ENCODE results near the gene WDR75.
A peak's percentile ranks its signal among the peaks of the same experiment; 100 is the strongest.

Gene WDR75

DNA sequence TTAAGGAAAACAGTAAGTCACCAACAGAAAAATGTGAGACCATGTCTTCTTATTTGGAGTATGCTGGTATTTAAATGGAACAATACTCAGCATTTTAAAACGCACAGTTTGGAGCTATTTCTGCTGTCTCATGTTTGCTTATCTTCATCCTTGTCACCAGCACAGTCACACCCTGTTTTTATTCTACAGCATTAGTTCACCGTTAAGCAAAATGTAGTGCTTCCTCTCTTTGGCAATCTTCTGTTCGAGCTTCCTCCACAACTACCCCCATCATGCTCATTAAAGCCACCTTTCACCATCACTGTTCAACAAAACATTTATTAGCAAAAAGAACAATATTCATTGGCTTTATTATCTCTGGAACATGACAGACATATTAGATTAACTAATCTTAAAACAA lies 75.3 kb downstream of the WDR75 start:
- TF ChIP-seq, protein P1, sequence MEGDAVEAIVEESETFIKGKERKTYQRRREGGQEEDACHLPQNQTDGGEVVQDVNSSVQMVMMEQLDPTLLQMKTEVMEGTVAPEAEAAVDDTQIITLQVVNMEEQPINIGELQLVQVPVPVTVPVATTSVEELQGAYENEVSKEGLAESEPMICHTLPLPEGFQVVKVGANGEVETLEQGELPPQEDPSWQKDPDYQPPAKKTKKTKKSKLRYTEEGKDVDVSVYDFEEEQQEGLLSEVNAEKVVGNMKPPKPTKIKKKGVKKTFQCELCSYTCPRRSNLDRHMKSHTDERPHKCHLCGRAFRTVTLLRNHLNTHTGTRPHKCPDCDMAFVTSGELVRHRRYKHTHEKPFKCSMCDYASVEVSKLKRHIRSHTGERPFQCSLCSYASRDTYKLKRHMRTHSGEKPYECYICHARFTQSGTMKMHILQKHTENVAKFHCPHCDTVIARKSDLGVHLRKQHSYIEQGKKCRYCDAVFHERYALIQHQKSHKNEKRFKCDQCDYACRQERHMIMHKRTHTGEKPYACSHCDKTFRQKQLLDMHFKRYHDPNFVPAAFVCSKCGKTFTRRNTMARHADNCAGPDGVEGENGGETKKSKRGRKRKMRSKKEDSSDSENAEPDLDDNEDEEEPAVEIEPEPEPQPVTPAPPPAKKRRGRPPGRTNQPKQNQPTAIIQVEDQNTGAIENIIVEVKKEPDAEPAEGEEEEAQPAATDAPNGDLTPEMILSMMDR (conservative IDR thresholded peaks at IDR 0.05; ENCODE audit: low read length) = no peak
- no peak overlapping the region for H3K4me3 ChIP-seq (ENCODE audit: low read length)
- no peak for DNase-seq (ENCODE audit: low read depth)

DNA sequence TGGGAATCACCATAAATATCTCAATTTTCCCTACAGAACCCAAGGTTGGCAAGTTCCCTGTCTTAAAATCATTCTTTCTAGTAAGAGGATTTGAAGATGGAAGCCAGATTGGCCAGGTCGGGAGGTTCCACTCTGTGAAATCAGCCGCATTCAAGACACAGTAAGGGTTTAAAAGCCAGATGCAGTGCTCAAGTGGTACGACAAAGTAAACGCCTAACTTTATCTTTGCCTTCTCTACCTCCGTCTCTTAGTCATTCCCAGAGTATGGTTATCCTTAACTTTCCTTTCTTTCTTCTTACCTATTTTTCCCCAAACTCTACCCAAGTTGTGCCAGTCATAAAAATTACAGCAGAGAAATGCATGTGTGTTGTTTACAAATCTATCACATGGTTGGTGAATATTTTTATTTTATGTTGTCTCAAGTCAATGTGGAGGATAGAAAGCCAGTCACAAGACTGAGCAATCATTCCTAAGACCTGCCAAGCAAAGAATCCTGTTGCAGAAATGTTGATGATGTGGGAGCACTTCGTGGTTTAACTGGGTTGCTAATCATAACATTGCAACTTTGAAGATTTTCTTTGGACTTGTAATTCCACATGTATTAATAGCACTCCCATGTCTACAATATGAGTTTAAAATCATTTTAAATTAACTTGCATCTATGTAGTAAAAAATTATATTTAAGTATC lies 76.7 kb downstream of the WDR75 start:
- H3K4me3 ChIP-seq (ENCODE audit: low read length) = no peak overlapping the region
- DNase-seq (ENCODE audit: low read depth) = peak; percentile 66
- TF ChIP-seq, protein P1 (conservative IDR thresholded peaks at IDR 0.05; ENCODE audit: low read length) = no peak

DNA sequence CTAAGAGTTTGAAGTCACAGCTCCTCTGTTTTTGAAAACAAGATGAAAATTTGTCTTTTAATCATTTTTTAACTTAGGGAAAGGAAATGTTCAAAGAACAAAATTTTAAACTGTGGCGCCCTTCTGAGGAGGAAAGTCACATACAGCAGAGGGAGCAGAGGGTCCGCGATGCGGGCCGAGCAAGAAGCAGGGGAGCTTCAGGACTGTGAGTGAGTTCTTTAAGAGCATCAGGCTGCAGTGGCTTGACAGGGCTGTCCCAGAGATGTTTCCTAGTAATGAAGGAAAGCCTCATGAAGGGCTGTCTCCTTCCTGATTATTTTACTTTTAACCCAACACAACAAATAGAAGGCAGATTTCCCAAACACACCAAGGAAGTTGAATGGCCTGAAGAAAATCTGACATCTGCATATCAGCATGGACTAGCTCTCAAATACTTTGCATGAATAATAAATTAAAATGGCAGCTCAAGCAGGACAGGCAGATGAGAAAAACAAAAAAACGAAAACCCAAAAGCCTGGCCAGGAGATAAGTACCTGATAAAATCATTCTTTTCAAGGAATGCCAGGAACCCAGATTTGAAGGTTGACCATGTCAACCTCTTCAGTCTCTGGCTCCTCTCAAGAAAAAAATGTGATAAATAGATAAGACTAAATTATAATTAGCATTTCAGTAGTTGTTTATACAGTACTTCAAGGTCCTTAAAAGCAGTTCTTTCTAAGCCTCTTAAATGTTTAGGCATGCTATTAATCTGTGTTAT lies 78.5 kb downstream of the WDR75 start:
- TF ChIP-seq, protein P1 (conservative IDR thresholded peaks at IDR 0.05; ENCODE audit: low read length) = no peak
- no peak overlapping the region for H3K4me3 ChIP-seq (ENCODE audit: low read length)
- DNase-seq (ENCODE audit: low read depth) = no peak

DNA sequence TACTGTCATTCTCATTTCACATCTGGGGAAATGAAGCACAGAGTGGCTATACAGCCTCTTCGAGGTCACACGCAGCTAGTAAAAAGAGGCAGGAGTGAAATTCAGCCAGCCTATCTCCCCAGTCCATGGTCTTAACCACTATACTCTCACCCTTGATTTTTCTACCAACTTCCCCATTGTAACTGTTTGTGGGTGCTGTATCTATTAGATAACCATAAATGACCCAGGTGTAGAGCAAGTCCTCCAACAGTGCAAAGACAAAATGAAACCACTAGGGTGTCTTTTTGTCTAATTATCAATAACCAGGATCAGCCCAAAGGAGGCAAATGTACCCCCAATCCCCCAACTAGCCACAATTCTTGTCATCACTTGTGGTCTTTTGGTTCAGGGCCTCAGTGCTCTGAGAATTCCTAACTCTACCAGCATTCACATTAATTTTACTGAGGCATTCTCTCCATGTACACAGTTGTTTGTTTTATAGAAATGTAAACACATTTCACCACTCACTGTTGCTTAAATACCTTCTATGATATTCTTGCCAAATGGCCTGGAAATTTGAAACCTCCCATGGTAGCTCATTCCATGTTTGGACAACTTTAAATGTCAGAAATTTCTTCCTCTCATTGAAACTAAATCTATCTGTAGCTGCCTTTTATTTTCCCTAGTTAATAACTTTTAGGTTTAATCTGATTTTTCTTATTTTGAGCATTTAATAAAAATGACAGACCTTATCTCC lies 80.6 kb downstream of the WDR75 start:
- TF ChIP-seq, protein P1 (conservative IDR thresholded peaks at IDR 0.05; ENCODE audit: low read length) = no peak
- H3K4me3 ChIP-seq (ENCODE audit: low read length) = no peak overlapping the region
- peak; percentile 14 for DNase-seq (ENCODE audit: low read depth)

DNA sequence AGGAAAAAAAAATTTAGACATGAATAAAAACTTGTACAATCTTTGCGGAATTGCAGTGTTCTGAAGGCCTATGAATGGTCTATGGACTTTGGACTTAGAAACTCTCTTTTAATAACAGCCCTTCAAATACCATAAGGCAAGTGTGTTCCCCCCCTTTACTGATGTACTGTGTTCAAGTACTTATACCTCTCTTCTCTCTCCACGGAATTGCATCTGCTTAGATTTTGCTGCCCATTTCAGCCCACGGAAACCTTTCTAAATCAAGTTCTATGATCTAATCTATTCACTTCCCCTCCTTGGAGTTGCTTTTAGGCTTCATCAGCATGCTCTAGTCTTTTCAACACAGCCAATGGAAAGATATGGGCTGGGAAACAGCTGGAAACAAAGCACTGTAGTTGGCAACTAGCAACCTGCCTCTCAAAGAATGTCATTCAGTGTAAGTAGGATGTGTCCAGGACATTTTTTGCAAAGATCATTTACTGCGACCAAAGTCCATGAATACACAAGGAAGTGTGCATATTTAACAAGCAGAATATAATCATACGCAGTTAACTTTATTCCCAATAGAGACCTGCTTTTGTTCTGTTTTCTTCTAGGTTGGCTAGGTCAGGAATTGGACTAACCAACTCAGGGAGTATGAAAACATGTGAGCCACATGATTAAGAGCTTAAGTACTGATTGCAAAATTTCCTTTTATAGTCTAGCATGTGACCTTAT lies 81.3 kb downstream of the WDR75 start:
- no peak overlapping the region for H3K4me3 ChIP-seq (ENCODE audit: low read length)
- TF ChIP-seq, protein P1 (conservative IDR thresholded peaks at IDR 0.05; ENCODE audit: low read length) = no peak
- peak; percentile 9 for DNase-seq (ENCODE audit: low read depth)

DNA sequence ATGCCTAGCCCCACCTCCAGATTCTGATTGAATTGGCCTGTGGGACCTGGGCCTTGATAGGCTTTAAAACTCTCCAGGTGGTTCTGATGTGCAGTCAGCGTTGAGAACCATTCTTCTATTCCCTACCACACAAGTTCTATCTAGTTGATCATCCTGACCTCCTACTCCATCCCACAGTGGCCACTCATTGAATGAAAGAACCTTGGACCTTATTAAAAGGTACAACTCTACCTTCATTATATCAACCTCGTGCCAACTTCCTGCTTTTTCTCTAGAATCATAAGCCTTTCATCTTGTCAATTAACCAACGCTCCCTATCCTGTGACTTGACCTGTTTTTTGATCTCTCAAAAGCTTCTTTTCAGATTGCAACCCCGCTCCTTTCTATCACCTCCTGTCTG lies 83.5 kb downstream of the WDR75 start:
- no peak overlapping the region for H3K4me3 ChIP-seq (ENCODE audit: low read length)
- DNase-seq (ENCODE audit: low read depth) = no peak
- TF ChIP-seq, protein P1 (conservative IDR thresholded peaks at IDR 0.05; ENCODE audit: low read length) = no peak

Data from AG10803 (cell line).